ENCODE measurements around the gene ELF2. TPM values are rescaled to one million over a fixed set of nuclear protein-coding genes. Genes with fewer than 3 reads are reported as not detected.

ELF2 gene
- total and polyA plus RNA-seq, 12 donors = 13.3 to 43.5 (median 35.6) TPM

GRCh38 chr4:139134403-139134802 lies 42.6 kb downstream of the ELF2 start:
- no peak for DNase-seq
- Histone ChIP-seq H3K36me3 (peaks cover 0 to 80% (median 5%) of the 10 kb centered on the region in 9 donors), H3K9me3 (no peaks in the 10 kb centered on the region), H3K4me3 (no peak overlapping the region), H3K27ac (no peak overlapping the region), H3K27me3 (no peaks in the 10 kb centered on the region), H3K4me1 (peaks cover 0 to 12% (median 0%) of the 10 kb centered on the region in 9 donors)
- ATAC-seq = no peak
- intact Hi-C loops (cut with DNase I) = no loop called here
- TF ChIP-seq CTCF (IDR thresholded peaks at IDR 0.05) = no peak

- Histone ChIP-seq H3K4me1 (no peaks in the 10 kb centered on the region), H3K27ac (no peak overlapping the region), H3K27me3 (no peaks in the 10 kb centered on the region), H3K4me3 (no peak overlapping the region), H3K36me3 (peaks cover 0 to 54% (median 0%) of the 10 kb centered on the region in 9 donors), H3K9me3 (no peaks in the 10 kb centered on the region)
- 90 to 91% methylated on average over 3 of the region's 3 CpGs for WGBS, 2 donors
- no peak for DNase-seq
- intact Hi-C loops (cut with DNase I) = loop anchor here in 1 of 10 donors (1.0 kb wide), 1 partner anchor 12 kb away; no protein-coding TSS in a partner anchor
- no peak for TF ChIP-seq CTCF (IDR thresholded peaks at IDR 0.05)
- ATAC-seq = no peak
Measured at GRCh38 chr4:139131209-139131870, 45.7 kb downstream of the ELF2 start.

GRCh38 chr4:139129206-139129605 lies 47.8 kb downstream of the ELF2 start:
- no peak overlapping the region for H3K27ac ChIP-seq
- no peak overlapping the region for H3K4me3 ChIP-seq
- 83 to 98% methylated on average over 3 of the region's 3 CpGs for WGBS, 2 donors
- ATAC-seq (no peak), DNase-seq (no peak)
- peaks cover 0 to 54% (median 0%) of the 10 kb centered on the region in 9 donors for H3K36me3 ChIP-seq
- no peaks in the 10 kb centered on the region for H3K9me3 ChIP-seq
- H3K4me1 ChIP-seq = no peaks in the 10 kb centered on the region
- no peaks in the 10 kb centered on the region for H3K27me3 ChIP-seq
- TF ChIP-seq CTCF (IDR thresholded peaks at IDR 0.05) = no peak
- intact Hi-C loops (cut with DNase I) = no loop called here

- H3K9me3 ChIP-seq = no peaks in the 10 kb centered on the region
- 48 to 56% methylated on average over 3 of the region's 3 CpGs for WGBS, 2 donors
- no peaks in the 10 kb centered on the region for H3K27me3 ChIP-seq
- H3K4me3 ChIP-seq = no peak overlapping the region
- intact Hi-C loops (cut with DNase I) = no loop called here
- no peak for DNase-seq
- ATAC-seq = no peak
- H3K36me3 ChIP-seq = peaks cover 0 to 55% (median 0%) of the 10 kb centered on the region in 9 donors
- H3K4me1 ChIP-seq = no peaks in the 10 kb centered on the region
- no peak for TF ChIP-seq CTCF (IDR thresholded peaks at IDR 0.05)
- no peak overlapping the region for H3K27ac ChIP-seq
Measured at GRCh38 chr4:139126898-139127297, 50.1 kb downstream of the ELF2 start.
